ENCODE data around the gene USP26. TPM values are rescaled to one million over a fixed set of nuclear protein-coding genes. Genes with fewer than 3 reads are reported as not detected.

Gene USP26, protein sequence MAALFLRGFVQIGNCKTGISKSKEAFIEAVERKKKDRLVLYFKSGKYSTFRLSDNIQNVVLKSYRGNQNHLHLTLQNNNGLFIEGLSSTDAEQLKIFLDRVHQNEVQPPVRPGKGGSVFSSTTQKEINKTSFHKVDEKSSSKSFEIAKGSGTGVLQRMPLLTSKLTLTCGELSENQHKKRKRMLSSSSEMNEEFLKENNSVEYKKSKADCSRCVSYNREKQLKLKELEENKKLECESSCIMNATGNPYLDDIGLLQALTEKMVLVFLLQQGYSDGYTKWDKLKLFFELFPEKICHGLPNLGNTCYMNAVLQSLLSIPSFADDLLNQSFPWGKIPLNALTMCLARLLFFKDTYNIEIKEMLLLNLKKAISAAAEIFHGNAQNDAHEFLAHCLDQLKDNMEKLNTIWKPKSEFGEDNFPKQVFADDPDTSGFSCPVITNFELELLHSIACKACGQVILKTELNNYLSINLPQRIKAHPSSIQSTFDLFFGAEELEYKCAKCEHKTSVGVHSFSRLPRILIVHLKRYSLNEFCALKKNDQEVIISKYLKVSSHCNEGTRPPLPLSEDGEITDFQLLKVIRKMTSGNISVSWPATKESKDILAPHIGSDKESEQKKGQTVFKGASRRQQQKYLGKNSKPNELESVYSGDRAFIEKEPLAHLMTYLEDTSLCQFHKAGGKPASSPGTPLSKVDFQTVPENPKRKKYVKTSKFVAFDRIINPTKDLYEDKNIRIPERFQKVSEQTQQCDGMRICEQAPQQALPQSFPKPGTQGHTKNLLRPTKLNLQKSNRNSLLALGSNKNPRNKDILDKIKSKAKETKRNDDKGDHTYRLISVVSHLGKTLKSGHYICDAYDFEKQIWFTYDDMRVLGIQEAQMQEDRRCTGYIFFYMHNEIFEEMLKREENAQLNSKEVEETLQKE
- not detected in 2 replicates for total RNA-seq (2022)
- Bru-seq, nascent RNA, result not detected
- not detected for BruChase-seq, experiment 1, labeled RNA remaining after a 6-hour chase
- BruChase-seq, experiment 2, labeled RNA remaining after a 2-hour chase, result percentile 1 among the genes with signal in this experiment
- long read RNA-seq, result 0 reads

DNA sequence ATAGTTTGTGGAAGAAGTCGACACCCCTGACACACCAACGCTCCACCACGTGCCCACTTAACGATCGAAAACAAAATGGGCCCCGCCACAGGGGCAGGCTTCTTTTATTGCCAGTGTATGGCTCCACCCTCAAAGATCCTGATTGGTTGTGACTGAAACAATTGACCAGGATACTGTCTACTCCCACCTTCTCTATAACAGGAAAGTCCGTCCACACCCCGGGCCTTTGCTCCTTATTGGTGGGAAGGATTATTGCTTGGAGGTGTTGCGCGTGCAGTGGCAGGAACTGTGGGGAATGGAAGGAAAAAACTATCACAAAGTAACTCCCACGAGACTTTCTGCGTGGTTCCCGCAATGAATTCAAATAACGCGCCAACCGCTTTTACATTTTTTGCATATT lies at the start of gene USP26:
Gene USP26 (minus strand): TSS at position 79 of the 400 bp plus-strand sequence. CDS start 68,889 bp downstream, outside the sequence.
- BruUV-seq (replicated peaks), result no TSS peak
- intact Hi-C loops (cut with micrococcal nuclease), result no loop called here
- Mint-ChIP-seq H3K27me3 (ENCODE audit: insufficient read depth, unreplicated experiment) (peaks cover 30% of the 10 kb centered on the region), H3K4me3 (ENCODE audit: unreplicated experiment) (no peak within 1 kb of the TSS), H3K27ac (ENCODE audit: low read depth, unreplicated experiment) (no peak within 1 kb of the TSS), H3K4me1 (ENCODE audit: insufficient read depth, unreplicated experiment) (no peaks in the 10 kb centered on the region), H3K36me3 (ENCODE audit: insufficient read depth, unreplicated experiment) (no peaks in the 10 kb centered on the region), H3K9me3 (ENCODE audit: unreplicated experiment) (no peaks in the 10 kb centered on the region)
- TF ChIP-seq, protein P1, sequence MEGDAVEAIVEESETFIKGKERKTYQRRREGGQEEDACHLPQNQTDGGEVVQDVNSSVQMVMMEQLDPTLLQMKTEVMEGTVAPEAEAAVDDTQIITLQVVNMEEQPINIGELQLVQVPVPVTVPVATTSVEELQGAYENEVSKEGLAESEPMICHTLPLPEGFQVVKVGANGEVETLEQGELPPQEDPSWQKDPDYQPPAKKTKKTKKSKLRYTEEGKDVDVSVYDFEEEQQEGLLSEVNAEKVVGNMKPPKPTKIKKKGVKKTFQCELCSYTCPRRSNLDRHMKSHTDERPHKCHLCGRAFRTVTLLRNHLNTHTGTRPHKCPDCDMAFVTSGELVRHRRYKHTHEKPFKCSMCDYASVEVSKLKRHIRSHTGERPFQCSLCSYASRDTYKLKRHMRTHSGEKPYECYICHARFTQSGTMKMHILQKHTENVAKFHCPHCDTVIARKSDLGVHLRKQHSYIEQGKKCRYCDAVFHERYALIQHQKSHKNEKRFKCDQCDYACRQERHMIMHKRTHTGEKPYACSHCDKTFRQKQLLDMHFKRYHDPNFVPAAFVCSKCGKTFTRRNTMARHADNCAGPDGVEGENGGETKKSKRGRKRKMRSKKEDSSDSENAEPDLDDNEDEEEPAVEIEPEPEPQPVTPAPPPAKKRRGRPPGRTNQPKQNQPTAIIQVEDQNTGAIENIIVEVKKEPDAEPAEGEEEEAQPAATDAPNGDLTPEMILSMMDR (IDR thresholded peaks at IDR 0.05; ENCODE audit: unreplicated experiment), result no peak
- POLR2A ChIA-PET, result no interaction called here
- CTCF ChIA-PET, result interaction anchor here (0.7 kb wide), 1 partner anchor 192 kb away, joined by 5 read pairs; no protein-coding TSS in a partner anchor
- DNase-seq (ENCODE audit: unreplicated experiment), result no peak

DNA sequence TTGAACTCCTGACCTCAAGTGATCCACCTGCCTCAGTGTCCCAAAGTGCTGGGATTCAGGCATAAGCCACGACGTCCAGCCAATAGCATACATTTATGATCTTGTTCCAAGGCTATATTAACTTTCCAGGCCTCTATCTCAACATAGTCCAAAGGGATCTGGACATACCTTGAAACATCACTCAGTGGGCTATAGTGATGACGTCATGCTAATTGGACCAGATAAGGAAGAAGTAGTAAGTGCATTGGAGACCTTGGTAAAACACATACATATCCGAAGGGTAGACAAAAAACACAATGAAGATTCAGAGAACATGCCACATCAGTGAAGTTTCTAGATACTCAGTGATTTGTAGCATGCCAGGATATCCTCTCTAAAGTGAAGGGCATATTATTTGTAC lies 37.4 kb upstream of the USP26 start:
- ChIA-PET CTCF (no interaction called here), POLR2A (no interaction called here)
- H3K4me3 Mint-ChIP-seq (ENCODE audit: unreplicated experiment), result no peak overlapping the region
- TF ChIP-seq, protein P1 (IDR thresholded peaks at IDR 0.05; ENCODE audit: unreplicated experiment), result no peak
- intact Hi-C loops (cut with micrococcal nuclease), result no loop called here
- peaks cover 68% of the 10 kb centered on the region for H3K27me3 Mint-ChIP-seq (ENCODE audit: insufficient read depth, unreplicated experiment)
- no peaks in the 10 kb centered on the region for H3K36me3 Mint-ChIP-seq (ENCODE audit: insufficient read depth, unreplicated experiment)
- no peaks in the 10 kb centered on the region for H3K4me1 Mint-ChIP-seq (ENCODE audit: insufficient read depth, unreplicated experiment)
- H3K27ac Mint-ChIP-seq (ENCODE audit: low read depth, unreplicated experiment), result no peak overlapping the region
- no peaks in the 10 kb centered on the region for H3K9me3 Mint-ChIP-seq (ENCODE audit: unreplicated experiment)
- no TSS peak for BruUV-seq (replicated peaks)
- DNase-seq (ENCODE audit: unreplicated experiment), result no peak

DNA sequence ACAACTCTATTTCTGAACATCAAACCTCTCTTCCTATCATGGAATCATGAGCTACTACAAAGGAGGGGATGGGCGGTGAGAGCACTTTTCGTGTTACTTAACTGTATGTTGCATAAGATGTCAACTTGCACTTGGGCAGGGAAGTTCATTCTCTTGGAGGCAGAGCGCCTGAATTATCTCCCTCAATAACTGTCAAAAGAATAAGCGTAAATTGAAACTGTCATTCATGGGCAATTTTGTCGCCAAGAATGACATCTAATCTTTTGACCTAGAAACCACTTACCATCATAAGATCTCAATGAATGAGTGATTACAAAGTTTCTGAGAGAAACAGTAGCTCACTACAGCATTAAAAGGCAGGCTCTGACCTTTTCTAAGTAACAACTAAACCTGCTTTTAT lies 23.5 kb upstream of the USP26 start:
- intact Hi-C loops (cut with micrococcal nuclease), result no loop called here
- ChIA-PET CTCF (interaction anchor here (0.8 kb wide), 1 partner anchor 65 kb away, joined by 3 read pairs; no protein-coding TSS in a partner anchor), POLR2A (no interaction called here)
- Mint-ChIP-seq H3K9me3 (ENCODE audit: unreplicated experiment) (no peaks in the 10 kb centered on the region), H3K4me3 (ENCODE audit: unreplicated experiment) (no peak overlapping the region), H3K4me1 (ENCODE audit: insufficient read depth, unreplicated experiment) (no peaks in the 10 kb centered on the region), H3K36me3 (ENCODE audit: insufficient read depth, unreplicated experiment) (no peaks in the 10 kb centered on the region), H3K27me3 (ENCODE audit: insufficient read depth, unreplicated experiment) (peaks cover 77% of the 10 kb centered on the region), H3K27ac (ENCODE audit: low read depth, unreplicated experiment) (no peak overlapping the region)
- TF ChIP-seq, protein P1 (IDR thresholded peaks at IDR 0.05; ENCODE audit: unreplicated experiment), result no peak
- DNase-seq (ENCODE audit: unreplicated experiment), result no peak
- BruUV-seq (replicated peaks), result no TSS peak

All from MCF 10A (cell line).